ENCODE data around the gene WNT2. TPM values are rescaled to one million over a fixed set of nuclear protein-coding genes. Genes with fewer than 3 reads are reported as not detected.
A peak's percentile ranks its signal among the peaks of the same experiment; 100 is the strongest.

The WNT2 gene
- total and polyA plus RNA-seq, 7 experiments from 2014 or later = not detected

- Mint-ChIP-seq H3K27ac (no peak overlapping the region), H3K4me1 (peaks cover 0 to 4% (median 0%) of the 10 kb centered on the region in 7 donors), H3K27me3 (peaks cover 52 to 65% (median 58%) of the 10 kb centered on the region in 5 donors), H3K36me3 (peaks cover 0 to 15% (median 0%) of the 10 kb centered on the region in 5 donors), H3K9me3 (peaks cover 0 to 25% (median 4%) of the 10 kb centered on the region in 11 donors), H3K4me3 (no peak overlapping the region)
- H3K27me3 ChIP-seq (ENCODE audit: control insufficient read depth in 2 of 2, insufficient read depth in 2 of 2, low read length in 2 of 2) = peaks cover 0 to 3% of the 10 kb centered on the region in 2 donors
- no peak for DNase-seq
- H3K27ac ChIP-seq (ENCODE audit: low read depth, low read length) = no peak overlapping the region
- H3K4me3 ChIP-seq (ENCODE audit: low read length) = no peak overlapping the region
- H3K4me1 ChIP-seq (ENCODE audit: control insufficient read depth in 2 of 2, insufficient read depth in 2 of 2, low read length in 2 of 2) = no peaks in the 10 kb centered on the region
- intact Hi-C loops (cut with micrococcal nuclease) = no loop called here
- H3K9me3 ChIP-seq (ENCODE audit: control insufficient read depth in 2 of 3, low read length in 3 of 3) = no peaks in the 10 kb centered on the region
- no peaks in the 10 kb centered on the region for H3K36me3 ChIP-seq (ENCODE audit: control insufficient read depth in 2 of 3, insufficient read depth in 3 of 3, low read length in 3 of 3)
- no peak for ATAC-seq
- ChIA-PET CTCF (interaction anchor here (0.7 kb wide), 1 partner anchor 14 kb away, joined by 3 read pairs; no protein-coding TSS in a partner anchor), POLR2A (no interaction called here)
Observed at GRCh38 chr7:117324960-117325359, 2.1 kb upstream of the WNT2 start.

GRCh38 chr7:117323851-117324711, 1.2 kb upstream of the WNT2 start:
- intact Hi-C loops (cut with micrococcal nuclease) = no loop called here
- Histone ChIP-seq H3K27me3 (ENCODE audit: control insufficient read depth in 2 of 2, insufficient read depth in 2 of 2, low read length in 2 of 2) (peaks cover 0 to 3% of the 10 kb centered on the region in 2 donors), H3K9me3 (ENCODE audit: control insufficient read depth in 2 of 3, low read length in 3 of 3) (no peaks in the 10 kb centered on the region), H3K4me3 (ENCODE audit: low read length) (no peak overlapping the region), H3K27ac (ENCODE audit: low read depth, low read length) (no peak overlapping the region), H3K4me1 (ENCODE audit: control insufficient read depth in 2 of 2, insufficient read depth in 2 of 2, low read length in 2 of 2) (no peaks in the 10 kb centered on the region), H3K36me3 (ENCODE audit: control insufficient read depth in 2 of 3, insufficient read depth in 3 of 3, low read length in 3 of 3) (no peaks in the 10 kb centered on the region)
- no peak for DNase-seq
- ATAC-seq = no peak
- Mint-ChIP-seq H3K4me1 (peaks cover 0 to 4% (median 0%) of the 10 kb centered on the region in 7 donors), H3K4me3 (peak overlapping the region in 1 of 10 donors; percentile 25), H3K27ac (no peak overlapping the region), H3K9me3 (peaks cover 0 to 24% (median 4%) of the 10 kb centered on the region in 11 donors), H3K36me3 (peaks cover 0 to 15% (median 0%) of the 10 kb centered on the region in 5 donors), H3K27me3 (peaks cover 53 to 63% (median 62%) of the 10 kb centered on the region in 5 donors)
- POLR2A ChIA-PET = no interaction called here
- CTCF ChIA-PET = no interaction called here

GRCh38 chr7:117323305-117323850, 520 bp upstream of the WNT2 start:
- intact Hi-C loops (cut with micrococcal nuclease) = no loop called here
- H3K27me3 Mint-ChIP-seq = peaks cover 53 to 66% (median 62%) of the 10 kb centered on the region in 5 donors
- no peaks in the 10 kb centered on the region for H3K9me3 ChIP-seq (ENCODE audit: control insufficient read depth in 2 of 3, low read length in 3 of 3)
- no peak overlapping the region for H3K27ac ChIP-seq (ENCODE audit: low read depth, low read length)
- H3K27me3 ChIP-seq (ENCODE audit: control insufficient read depth in 2 of 2, insufficient read depth in 2 of 2, low read length in 2 of 2) = peaks cover 0 to 3% of the 10 kb centered on the region in 2 donors
- ChIA-PET POLR2A (no interaction called here), CTCF (no interaction called here)
- no peak for ATAC-seq
- no peak overlapping the region for H3K27ac Mint-ChIP-seq
- H3K36me3 Mint-ChIP-seq = peaks cover 0 to 15% (median 0%) of the 10 kb centered on the region in 5 donors
- no peak for DNase-seq
- peaks cover 0 to 4% (median 0%) of the 10 kb centered on the region in 7 donors for H3K4me1 Mint-ChIP-seq
- no peaks in the 10 kb centered on the region for H3K4me1 ChIP-seq (ENCODE audit: control insufficient read depth in 2 of 2, insufficient read depth in 2 of 2, low read length in 2 of 2)
- H3K4me3 ChIP-seq (ENCODE audit: low read length) = no peak overlapping the region
- H3K9me3 Mint-ChIP-seq = peaks cover 0 to 20% (median 4%) of the 10 kb centered on the region in 11 donors
- peak overlapping the region in 1 of 10 donors; percentile 51 for H3K4me3 Mint-ChIP-seq
- H3K36me3 ChIP-seq (ENCODE audit: control insufficient read depth in 2 of 3, insufficient read depth in 3 of 3, low read length in 3 of 3) = no peaks in the 10 kb centered on the region

GRCh38 chr7:117320523-117320922, 2.3 kb downstream of the WNT2 start:
- ATAC-seq (no peak), DNase-seq (no peak)
- ChIA-PET CTCF (no interaction called here), POLR2A (no interaction called here)
- Mint-ChIP-seq H3K36me3 (peaks cover 0 to 15% (median 0%) of the 10 kb centered on the region in 5 donors), H3K9me3 (peaks cover 0 to 9% (median 3%) of the 10 kb centered on the region in 11 donors), H3K4me3 (no peak overlapping the region), H3K4me1 (peaks cover 0 to 4% (median 0%) of the 10 kb centered on the region in 7 donors), H3K27me3 (peaks cover 52 to 59% (median 54%) of the 10 kb centered on the region in 5 donors), H3K27ac (no peak overlapping the region)
- Histone ChIP-seq H3K27me3 (ENCODE audit: control insufficient read depth in 2 of 2, insufficient read depth in 2 of 2, low read length in 2 of 2) (peaks cover 0 to 3% of the 10 kb centered on the region in 2 donors), H3K4me3 (ENCODE audit: low read length) (no peak overlapping the region), H3K27ac (ENCODE audit: low read depth, low read length) (no peak overlapping the region), H3K9me3 (ENCODE audit: control insufficient read depth in 2 of 3, low read length in 3 of 3) (no peaks in the 10 kb centered on the region), H3K4me1 (ENCODE audit: control insufficient read depth in 2 of 2, insufficient read depth in 2 of 2, low read length in 2 of 2) (no peaks in the 10 kb centered on the region), H3K36me3 (ENCODE audit: control insufficient read depth in 2 of 3, insufficient read depth in 3 of 3, low read length in 3 of 3) (no peaks in the 10 kb centered on the region)
- intact Hi-C loops (cut with micrococcal nuclease) = no loop called here

- Histone ChIP-seq H3K27me3 (ENCODE audit: control insufficient read depth in 2 of 2, insufficient read depth in 2 of 2, low read length in 2 of 2) (no peaks in the 10 kb centered on the region), H3K9me3 (ENCODE audit: control insufficient read depth in 2 of 3, low read length in 3 of 3) (no peaks in the 10 kb centered on the region), H3K4me1 (ENCODE audit: control insufficient read depth in 2 of 2, insufficient read depth in 2 of 2, low read length in 2 of 2) (no peaks in the 10 kb centered on the region), H3K4me3 (ENCODE audit: low read length) (no peak overlapping the region), H3K27ac (ENCODE audit: low read depth, low read length) (no peak overlapping the region), H3K36me3 (ENCODE audit: control insufficient read depth in 2 of 3, insufficient read depth in 3 of 3, low read length in 3 of 3) (no peaks in the 10 kb centered on the region)
- ChIA-PET CTCF (no interaction called here), POLR2A (no interaction called here)
- Mint-ChIP-seq H3K36me3 (peaks cover 0 to 15% (median 0%) of the 10 kb centered on the region in 5 donors), H3K4me1 (peaks cover 0 to 4% (median 0%) of the 10 kb centered on the region in 7 donors), H3K9me3 (peaks cover 0 to 10% (median 0%) of the 10 kb centered on the region in 11 donors), H3K27ac (no peak overlapping the region), H3K27me3 (peaks cover 43 to 51% (median 45%) of the 10 kb centered on the region in 5 donors), H3K4me3 (no peak overlapping the region)
- intact Hi-C loops (cut with micrococcal nuclease) = no loop called here
- DNase-seq (no peak), ATAC-seq (no peak)
Observed at GRCh38 chr7:117319181-117319580, 3.7 kb downstream of the WNT2 start.

- Mint-ChIP-seq H3K27me3 (peaks cover 10 to 23% (median 15%) of the 10 kb centered on the region in 5 donors), H3K9me3 (peaks cover 0 to 7% (median 0%) of the 10 kb centered on the region in 11 donors), H3K27ac (no peak overlapping the region), H3K36me3 (peaks cover 0 to 3% (median 0%) of the 10 kb centered on the region in 5 donors), H3K4me3 (no peak overlapping the region), H3K4me1 (no peaks in the 10 kb centered on the region)
- Histone ChIP-seq H3K4me3 (ENCODE audit: low read length) (no peak overlapping the region), H3K4me1 (ENCODE audit: control insufficient read depth in 2 of 2, insufficient read depth in 2 of 2, low read length in 2 of 2) (no peaks in the 10 kb centered on the region), H3K27me3 (ENCODE audit: control insufficient read depth in 2 of 2, insufficient read depth in 2 of 2, low read length in 2 of 2) (no peaks in the 10 kb centered on the region), H3K36me3 (ENCODE audit: control insufficient read depth in 2 of 3, insufficient read depth in 3 of 3, low read length in 3 of 3) (no peaks in the 10 kb centered on the region), H3K9me3 (ENCODE audit: control insufficient read depth in 2 of 3, low read length in 3 of 3) (no peaks in the 10 kb centered on the region), H3K27ac (ENCODE audit: low read depth, low read length) (no peak overlapping the region)
- POLR2A ChIA-PET = no interaction called here
- ATAC-seq (no peak), DNase-seq (no peak)
- intact Hi-C loops (cut with micrococcal nuclease) = no loop called here
- CTCF ChIA-PET = no interaction called here
Observed at GRCh38 chr7:117313582-117313981, 9.3 kb downstream of the WNT2 start.

Measured in naive thymus-derived CD4-positive, alpha-beta T cell (primary cell).